A172 (cell line): Measurements from ENCODE around the gene PRELID1. TPM values are rescaled to one million over a fixed set of nuclear protein-coding genes. Genes with fewer than 3 reads are reported as not detected.
"Not testable (repeated sequence)": the region's sequence is repeated elsewhere in the genome, so short reads cannot be mapped to it uniquely, and the experiment has no call there.

Source experiments
- DNase-seq: peaks from one replicate; pipeline ENCODE4 v3.0.0-alpha.2; 2015; ENCODE audit warnings: low spot score
- total RNA-seq: library from RNA; depleted of rRNA; stranded (reverse); fragments of >200 nt; shearing (Covaris generic); gene quantifications from 2 replicates; pipeline ENCODE4 v1.2.3, GENCODE V29; 2014

The PRELID1 gene
- total RNA-seq, 1 experiment from 2014 or later, result 376 TPM

- DNase-seq, result no peak
These were observed 31.4 kb downstream of the PRELID1 start for GRCh38 chr5:177334781-177335700.

- DNase-seq, result no peak
These were observed 32.1 kb downstream of the PRELID1 start for GRCh38 chr5:177335701-177336065.

GRCh38 chr5:177336112-177336511, 32.5 kb downstream of the PRELID1 start:
- DNase-seq, result peak; percentile 35

- no peak for DNase-seq
These were observed 33.2 kb downstream of the PRELID1 start for GRCh38 chr5:177336603-177337494.

GRCh38 chr5:177338251-177339106, 34.9 kb downstream of the PRELID1 start:
- DNase-seq, result no peak

GRCh38 chr5:177339107-177339638, 35.6 kb downstream of the PRELID1 start:
- DNase-seq, result no peak

- DNase-seq, result not testable (repeated sequence)
These were observed 39.4 kb downstream of the PRELID1 start for GRCh38 chr5:177343000-177343399.

- DNase-seq, result no peak
These were observed 40.2 kb downstream of the PRELID1 start for GRCh38 chr5:177343777-177344176.

GRCh38 chr5:177344891-177345290, 41.3 kb downstream of the PRELID1 start:
- DNase-seq, result no peak

GRCh38 chr5:177346820-177347219, 43.2 kb downstream of the PRELID1 start:
- DNase-seq, result no peak

- no peak for DNase-seq
These were observed 44.1 kb downstream of the PRELID1 start for GRCh38 chr5:177347699-177348098.

- DNase-seq, result no peak
These were observed 45.7 kb downstream of the PRELID1 start for GRCh38 chr5:177349362-177349647.

GRCh38 chr5:177349762-177350161, 46.2 kb downstream of the PRELID1 start:
- DNase-seq, result no peak

GRCh38 chr5:177350776-177351391, 47.3 kb downstream of the PRELID1 start:
- no peak for DNase-seq

GRCh38 chr5:177351392-177352329, 48.1 kb downstream of the PRELID1 start, which contains the start of gene LMAN2:
Gene LMAN2, minus strand, starts transcription at chr5:177351668. Its CDS starts 21 bp downstream, at chr5:177351647.
- DNase-seq, result peak; percentile 94

- no peak for DNase-seq
These were observed 49.5 kb downstream of the PRELID1 start for GRCh38 chr5:177353093-177353492.

- DNase-seq, result no peak
These were observed 50.7 kb downstream of the PRELID1 start for GRCh38 chr5:177354256-177354655.

- DNase-seq, result no peak
These were observed 51.1 kb downstream of the PRELID1 start for GRCh38 chr5:177354711-177355110.

GRCh38 chr5:177355162-177355867, 51.7 kb downstream of the PRELID1 start:
- no peak for DNase-seq
